GM21825 (cell line): ENCODE measurements around the gene KAT2B.

ENCODE experiments used
- ATAC-seq: cut with Tn5 transposase; IDR thresholded peaks from one replicate; pipeline ENCODE4 v1.9.1; 2021; ENCODE audit warnings: mild to moderate bottlenecking, moderate library complexity; ENCODE audit not compliant: unreplicated experiment

The KAT2B gene

DNA sequence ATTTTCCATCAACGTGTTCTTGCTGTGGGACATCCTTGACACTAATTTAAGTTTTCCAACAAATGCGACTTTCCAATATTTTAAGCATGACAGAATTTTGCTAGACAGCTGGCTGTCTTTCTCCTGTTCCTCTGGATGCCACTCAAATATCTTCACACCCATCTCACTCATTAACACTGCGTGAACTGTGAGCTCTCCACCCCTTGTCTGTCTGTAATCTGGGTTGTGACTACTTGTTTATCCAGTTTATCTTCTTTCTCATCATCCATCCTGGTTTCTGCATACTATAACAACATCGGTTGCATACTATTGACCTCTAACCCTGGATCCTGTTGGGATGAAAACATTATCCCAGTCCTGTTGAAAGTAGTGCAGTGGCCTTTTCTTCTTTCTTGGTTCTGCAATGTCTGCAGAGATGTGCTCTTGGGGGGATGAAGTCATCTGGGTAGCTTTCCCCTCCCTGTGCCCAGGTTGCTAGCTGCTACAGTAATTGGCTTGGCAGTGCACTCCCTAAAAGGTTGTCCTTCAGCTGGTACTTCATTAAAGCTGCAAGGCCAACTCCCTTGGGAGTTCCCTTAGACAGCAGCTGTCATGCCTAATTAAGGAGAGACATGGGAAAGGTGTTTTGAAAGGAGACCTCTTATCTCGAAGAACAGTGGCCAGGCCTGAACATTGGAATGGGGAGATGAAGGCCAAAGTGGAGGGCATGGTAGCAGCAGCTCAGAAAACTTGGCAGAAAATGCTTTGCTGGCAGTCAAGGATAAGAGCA lies 24.7 kb downstream of the KAT2B start:
- ATAC-seq, result no peak

DNA sequence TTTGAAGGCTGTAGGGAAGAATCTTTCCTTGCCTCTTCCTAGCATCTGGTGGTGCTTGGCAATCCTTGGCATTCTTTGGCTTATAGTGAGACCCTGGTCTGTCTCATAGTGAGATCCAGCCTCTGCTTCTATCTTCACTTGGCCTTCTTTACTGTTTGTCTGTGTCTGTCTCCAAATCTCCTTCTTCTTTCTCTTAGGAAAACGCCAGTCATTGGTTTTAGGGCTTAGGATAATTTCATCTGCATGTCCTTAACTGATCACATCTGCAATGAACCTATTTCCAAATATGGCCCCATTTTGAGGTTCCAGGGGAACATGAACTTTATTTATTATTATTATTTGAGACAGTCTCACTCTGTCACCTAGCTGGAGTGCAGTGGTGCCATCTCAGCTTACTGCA lies 25.8 kb downstream of the KAT2B start:
- no peak for ATAC-seq

DNA sequence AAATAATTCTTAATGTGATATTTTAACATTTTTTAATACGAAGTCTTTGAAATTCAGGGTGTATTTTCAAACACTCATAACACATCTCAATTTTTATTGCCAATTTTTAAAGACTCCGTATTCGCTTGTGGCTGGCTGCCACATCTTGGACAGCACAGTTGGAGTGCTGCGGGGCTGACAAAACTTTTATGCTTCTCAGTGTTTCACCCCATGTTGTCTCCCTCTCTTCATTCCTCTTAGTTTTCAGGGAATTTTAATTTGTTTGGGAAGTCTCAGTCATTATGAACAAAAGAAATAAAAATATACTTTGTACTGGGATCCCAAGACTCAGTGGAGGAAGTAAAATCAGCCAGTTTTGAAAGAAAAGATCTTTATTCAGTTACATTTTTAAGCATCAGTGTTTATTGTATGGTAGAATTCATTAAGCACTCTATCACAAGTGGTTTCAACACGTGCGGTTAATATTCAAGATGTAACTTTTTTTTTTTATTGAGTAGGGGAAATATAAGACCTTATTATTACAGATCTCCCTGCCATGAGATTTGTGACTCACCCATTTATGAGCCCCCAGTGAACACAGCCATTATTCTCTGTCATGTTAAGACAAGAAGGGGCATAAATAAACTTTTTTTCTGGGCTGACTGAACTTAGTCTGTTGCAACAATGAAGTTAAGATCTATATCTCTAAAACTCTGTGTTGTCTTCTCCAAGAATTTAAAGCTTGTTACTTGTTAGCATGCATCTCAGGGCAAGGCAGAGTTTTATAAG lies 26.8 kb downstream of the KAT2B start:
- no peak for ATAC-seq

DNA sequence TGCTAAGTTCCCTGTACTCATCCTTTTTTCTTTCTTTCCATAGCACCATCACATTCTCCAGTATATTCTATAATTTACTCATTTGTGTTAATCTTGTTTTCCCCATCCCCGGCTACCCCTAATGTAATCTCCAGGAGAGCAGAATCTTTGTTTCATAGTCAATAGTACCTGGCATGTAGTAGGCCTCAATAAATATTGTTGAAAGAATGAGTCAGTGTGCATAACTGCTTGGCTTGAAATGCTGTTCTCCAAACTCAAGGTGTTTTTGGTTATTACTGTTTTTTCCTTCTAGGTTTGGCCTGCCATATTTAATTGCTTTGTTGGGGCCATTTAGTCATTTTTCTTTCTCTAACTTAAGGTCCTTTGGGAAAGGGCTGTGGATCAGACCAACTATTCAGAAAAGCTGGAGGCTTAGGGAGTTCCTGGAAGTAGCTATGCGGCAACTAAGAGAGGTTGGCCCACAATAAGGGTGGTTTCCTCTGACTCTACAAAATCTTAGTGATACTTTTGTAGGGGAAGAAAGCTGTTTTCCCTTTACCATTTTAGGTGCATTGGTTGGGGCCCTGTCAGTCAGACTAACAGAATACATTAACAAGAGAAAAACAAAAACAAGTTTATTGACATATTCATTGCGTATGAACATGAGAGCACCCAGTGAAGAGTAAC lies 28.4 kb downstream of the KAT2B start:
- no peak for ATAC-seq

DNA sequence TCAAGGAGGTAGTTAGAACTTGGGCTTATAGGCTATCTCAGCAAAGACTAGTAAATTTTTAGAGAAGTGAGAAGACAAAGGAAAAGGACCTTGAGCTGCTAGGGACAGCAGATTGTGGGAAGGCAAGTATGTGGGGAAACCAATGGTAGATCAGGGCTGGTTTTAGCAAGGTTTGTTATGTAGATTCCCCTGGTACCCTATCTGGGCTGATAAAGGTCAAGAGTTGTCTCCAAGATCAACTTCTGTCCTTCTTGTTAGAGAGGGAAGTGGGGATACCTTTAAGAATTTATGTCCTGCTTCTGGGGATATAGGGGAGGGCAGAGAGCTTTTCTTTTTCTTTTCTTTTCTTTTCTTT lies 28.9 kb downstream of the KAT2B start:
- ATAC-seq, result no peak

DNA sequence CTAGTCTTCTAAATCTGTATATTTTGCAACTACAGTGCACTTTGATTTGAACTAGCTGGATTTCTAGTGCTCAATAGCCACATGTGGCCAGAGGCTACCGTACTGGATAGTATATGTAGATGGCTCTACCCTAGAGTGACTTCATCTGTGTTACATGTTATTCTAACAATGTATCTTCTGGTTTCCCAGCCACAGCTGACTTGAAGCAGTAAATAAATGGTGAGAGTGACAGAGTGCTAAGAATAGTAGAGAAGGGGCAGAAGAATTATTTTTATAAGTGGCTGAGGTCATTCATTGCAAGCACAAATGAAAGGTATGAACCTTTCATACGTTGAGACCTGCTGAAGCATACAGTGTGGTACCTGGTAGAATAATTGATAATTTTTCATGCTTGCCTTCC lies 30.9 kb downstream of the KAT2B start:
- no peak for ATAC-seq

DNA sequence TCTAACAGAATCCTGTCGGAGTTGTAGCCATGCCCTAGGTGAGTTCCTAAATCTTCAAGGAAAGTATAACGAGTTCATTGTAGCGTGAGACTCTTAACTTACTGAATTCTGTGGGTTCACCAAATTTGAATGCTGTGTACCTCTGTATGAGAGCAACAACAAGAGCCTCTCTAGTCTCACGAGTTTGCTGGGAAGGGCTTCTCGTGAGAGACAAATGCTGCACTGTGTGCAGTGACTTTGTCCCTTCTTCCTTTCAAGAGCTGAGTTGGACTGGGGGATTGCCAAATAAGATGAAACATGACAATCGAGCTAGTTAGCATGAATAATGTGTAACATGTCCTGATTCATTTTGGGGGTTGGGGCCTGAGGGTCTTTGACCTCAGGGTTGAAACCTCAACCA lies 32.2 kb downstream of the KAT2B start:
- no peak for ATAC-seq

DNA sequence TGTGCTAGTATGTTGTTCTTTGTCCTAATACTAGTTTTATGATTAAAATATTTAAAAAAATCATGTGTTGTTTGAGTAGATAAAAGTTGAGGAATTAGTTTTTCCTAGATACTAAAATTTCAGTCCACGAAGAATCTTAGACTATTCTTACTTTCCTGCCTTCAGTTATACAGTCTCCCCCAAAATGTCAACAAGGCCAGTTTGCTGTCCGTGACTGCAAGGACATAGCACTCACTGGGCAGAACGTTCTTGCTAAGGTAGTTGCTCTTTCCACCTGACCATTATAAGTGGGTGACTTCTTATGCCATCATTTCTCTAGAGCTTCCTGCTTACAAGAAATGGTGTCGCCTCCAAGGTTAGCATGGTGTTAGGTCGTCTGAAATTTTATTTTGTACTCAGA lies 32.8 kb downstream of the KAT2B start:
- no peak for ATAC-seq

DNA sequence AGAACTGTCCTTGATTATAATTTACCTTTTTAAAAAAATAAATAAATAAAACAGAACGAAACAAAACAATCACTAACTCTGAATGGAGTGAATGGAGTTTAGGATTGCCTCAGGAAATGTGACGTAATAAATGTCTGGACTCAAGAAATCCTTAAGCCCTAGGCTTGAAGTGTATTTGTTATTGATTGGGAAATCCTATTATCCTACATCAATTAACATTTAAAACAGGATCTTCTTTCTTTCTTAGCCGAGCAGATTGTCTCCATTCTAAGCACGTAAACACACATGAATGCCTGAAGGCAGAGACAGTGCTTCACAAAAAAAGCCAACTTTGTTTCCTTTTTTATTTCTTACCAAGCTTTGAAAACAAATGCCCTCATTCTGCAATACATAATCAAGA lies 33.4 kb downstream of the KAT2B start:
- no peak for ATAC-seq

DNA sequence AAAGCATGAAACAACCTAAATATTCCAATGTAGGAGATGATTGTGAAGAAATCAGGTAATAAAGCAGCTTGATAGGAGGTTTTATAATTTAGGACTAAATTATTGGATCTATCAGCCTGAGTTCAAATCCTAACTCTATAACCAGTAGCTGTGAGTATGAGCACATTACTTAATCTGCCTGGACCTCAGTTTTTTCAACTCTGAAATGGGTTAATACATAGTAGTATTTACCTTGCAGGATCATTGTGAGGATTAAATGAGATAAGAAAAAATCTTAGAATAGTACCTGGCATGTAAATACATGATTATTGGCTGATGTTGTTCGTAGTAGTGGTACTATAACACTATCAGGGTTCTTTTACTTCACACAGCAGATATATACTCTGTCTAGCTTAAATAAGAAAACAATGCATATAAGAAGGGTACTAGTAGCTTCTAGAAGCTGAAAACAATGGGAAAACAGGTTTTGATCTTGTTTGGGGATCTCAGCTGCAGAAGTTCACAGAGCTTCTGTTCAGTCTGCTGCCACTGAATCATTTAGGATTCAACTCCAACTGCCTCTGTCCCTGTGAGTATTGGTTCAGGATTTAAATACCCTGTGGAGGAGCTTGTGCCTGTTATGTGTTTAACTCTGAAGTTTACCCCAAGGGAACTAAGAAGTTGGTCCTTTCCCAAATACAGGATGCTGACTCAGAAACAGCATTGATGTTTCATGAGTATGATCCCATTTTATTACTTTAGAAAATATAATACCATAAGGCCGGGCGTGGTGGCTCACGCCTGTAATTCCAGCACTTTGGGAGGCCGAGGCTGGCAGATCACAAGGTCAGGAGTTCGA lies 34.2 kb downstream of the KAT2B start:
- no peak for ATAC-seq

DNA sequence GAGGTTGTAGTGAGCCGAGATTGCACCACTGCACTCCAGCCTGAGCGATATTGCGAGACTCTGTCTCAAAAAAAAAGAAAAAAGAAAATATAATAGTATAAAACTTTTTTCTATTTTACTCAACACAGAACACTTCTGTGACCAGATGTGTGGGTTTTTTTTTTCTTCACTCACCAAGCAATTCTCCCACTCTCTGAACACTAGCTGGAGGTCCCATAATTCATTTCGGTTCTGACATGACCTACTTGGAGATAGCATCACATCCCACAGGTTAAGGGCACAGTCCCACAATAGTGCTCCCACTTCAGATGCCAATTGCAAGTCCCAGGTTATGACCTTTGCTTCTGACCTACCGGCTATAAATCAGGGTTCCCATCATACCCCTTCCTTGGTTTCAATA lies 35.0 kb downstream of the KAT2B start:
- no peak for ATAC-seq

DNA sequence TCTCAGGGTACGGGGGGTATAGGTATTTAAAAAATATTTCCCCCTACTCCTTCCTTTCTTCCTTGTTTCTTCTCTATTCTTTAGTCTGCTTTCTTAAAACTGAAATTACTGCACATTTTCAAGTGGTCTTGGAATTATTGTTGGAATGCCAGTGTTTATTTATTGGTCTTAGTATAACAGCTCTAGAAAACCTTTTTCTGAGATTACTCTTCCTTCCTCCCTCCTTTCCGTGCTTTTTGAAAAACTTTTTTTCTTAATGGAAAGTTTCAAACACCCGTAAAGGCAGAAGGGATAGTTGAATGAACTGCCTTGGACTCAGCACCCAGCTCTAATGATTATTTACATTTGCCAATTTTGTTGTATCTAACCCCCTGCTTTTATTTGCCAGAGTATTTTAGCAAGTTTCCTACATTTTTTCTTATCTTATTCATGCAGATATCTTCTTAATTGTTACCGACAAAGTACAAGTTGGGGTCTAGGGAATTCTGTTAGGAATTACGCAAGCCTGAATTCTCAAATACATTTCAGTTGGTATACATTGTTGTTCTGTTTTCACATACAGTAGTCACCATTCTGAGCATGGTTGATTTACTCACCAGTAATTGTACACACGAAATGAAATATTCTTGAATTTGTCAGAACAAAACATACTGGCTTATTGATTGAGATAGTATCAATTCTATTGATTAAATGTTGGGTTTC lies 36.2 kb downstream of the KAT2B start:
- no peak for ATAC-seq

DNA sequence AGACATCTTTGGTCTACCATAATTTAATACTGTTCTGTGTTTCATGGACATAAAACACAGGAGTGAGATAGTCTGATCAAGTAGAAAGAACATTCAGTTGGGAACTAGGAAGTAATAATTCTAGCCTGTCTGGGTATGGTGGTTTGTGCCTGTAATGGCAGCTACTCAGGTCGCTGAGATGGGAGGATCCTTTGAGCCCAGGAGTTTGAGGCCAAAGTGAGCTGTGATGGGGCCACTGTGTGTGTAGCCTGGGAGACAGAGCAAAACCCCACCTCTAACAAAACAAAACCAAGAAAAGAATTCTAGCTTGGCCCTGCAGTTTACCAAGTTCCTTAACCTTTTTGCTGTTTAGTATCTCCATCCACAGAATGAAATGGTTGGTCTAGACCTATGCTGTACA lies 36.8 kb downstream of the KAT2B start:
- no peak for ATAC-seq

DNA sequence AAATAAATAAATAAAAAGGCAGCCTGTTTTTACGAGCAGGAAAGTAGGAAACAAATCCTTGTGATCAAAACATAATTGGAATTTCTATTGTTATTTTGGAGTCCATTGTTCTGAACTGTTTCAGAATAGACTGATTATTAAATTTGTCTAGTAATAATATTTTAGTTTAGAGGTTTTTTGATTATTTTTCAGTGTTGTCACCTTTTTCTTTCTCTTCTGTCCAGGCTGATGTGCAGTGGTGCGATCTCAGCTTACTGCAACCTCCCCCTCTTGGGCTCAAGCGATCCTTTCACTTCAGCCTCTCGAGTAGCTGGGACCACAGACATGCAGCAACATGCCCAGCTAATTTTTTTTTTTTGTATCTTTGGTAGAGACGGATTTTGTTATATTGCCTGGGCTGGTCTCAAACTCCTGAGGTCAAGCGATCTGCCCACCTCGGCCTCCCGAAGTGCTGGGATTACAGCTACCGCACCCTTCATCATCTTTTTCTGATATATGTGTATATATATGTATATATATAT lies 38.0 kb downstream of the KAT2B start:
- no peak for ATAC-seq

DNA sequence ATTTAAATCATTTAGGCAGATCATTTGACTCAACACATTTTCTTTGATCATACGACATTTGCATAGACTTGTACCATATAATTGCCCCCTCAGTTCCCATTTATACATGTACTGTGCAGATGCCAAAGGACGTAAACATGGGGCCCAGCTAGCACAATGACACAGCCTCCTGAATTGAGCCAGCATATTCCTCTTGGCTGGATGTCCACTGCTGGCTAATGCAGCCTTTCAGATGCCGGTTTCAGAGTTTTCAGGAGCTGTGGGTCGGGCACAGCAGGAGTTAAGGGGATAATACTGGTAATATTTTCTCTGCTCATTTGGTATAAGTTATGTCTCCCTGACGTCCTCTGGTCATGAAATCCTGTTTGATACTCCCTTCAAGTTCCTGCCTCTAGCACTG lies 39.4 kb downstream of the KAT2B start:
- no peak for ATAC-seq

DNA sequence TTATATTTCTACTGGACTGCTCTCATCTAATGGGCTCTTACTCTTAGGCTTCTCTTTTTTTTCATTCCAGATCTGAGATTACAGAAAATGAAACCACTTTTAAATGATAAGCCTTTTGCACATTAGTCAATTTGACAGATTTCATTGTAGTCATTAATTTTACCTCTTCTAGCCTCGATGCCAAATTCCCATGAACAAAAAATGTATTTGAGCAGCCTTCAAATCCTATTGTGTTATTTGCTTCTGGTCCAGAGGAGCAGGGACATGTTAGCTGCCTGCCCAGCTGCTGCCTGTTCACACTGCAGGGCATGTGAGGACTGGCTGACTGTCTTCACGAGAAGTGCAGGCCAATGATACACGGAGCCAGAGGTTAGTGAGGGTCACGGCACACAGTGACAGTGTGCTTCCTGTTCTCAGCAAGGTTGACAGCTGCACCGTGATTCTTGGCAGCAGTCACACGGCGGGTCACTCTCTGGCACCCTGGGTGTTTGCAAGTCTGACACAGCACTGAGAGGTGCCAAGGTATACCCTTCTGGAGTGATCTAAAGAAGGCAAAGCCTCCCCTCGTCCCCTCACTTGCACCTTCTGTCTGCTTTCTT lies 40.8 kb downstream of the KAT2B start:
- ATAC-seq, result peak; percentile 96

DNA sequence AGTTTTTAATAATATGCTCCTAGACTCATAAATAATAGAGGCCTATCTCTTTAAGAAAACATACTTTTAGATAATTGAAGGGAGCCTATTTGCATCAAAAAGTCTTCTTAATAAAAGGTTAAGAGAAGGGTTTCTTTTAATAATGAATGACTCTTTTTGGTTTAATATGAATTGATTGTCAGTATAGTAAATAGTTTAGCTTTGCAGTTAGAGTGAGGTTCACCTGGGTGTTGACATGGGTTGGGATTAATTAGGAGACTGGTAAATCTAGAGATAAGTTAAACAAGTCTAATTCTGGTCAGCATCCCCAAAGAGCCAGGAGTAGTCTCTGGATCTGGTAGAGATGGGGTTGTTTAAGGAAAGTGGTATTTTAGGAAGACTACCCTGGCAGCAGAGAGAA lies 43.0 kb downstream of the KAT2B start:
- ATAC-seq, result no peak

DNA sequence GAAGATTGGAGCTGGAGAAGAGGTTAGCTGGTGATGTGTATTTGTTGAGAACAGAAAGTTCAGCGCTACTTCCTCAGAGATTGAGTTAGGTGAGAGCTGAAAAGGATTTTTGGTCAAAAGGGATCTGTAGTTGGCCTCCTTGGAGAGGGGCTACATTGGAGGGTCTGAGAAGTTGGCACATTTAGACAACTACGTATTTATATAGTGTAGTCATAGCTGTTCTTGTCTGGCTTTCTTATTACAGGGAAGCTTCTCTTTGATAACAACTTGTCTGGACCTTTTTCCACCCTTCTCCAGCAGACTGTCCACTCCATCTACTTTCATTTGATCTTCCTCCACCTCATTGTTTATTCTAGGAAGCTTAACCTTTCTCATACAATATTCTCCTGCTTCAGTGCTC lies 43.7 kb downstream of the KAT2B start:
- no peak for ATAC-seq

DNA sequence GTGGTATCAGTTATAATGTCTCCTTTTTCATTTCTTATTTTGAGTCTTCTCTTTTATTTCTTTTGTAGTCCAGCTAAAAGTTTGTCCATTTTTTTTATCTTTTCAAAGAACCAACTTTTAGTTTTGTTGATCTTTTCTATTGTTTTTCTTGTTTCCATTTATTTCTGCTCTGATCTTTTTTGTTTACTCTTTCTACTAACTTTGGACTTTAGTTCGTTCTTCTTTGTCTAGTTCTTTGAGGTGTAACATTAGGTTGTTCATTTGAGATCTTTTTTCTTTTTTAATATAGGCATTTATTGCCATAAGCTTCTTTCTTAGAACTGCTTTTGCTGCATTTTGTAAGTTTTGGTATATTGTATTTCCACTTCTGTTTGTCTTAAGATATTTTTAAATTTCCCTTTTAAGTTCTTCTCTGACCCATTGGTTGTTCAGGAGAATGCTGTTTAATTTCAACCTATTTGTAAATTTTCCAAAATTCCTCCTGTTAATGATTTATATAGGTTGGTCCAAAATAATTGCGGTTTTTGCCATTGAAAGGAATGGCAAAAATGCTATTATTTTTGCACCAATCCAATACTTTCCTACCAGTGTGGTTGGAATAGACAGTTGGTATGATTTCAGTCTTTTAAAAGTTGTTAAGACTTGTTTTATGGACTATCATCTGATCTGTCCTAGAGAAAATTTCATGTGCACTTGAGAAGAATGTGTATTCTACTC lies 51.2 kb downstream of the KAT2B start:
- ATAC-seq, result no peak
